ENCODE measurements around the gene ASTL.

ASTL gene

GRCh38 chr2:96159084-96159830, 21.0 kb upstream of the ASTL start:
- no peak for DNase-seq (ENCODE audit: low read depth in 2 of 2)

DNA sequence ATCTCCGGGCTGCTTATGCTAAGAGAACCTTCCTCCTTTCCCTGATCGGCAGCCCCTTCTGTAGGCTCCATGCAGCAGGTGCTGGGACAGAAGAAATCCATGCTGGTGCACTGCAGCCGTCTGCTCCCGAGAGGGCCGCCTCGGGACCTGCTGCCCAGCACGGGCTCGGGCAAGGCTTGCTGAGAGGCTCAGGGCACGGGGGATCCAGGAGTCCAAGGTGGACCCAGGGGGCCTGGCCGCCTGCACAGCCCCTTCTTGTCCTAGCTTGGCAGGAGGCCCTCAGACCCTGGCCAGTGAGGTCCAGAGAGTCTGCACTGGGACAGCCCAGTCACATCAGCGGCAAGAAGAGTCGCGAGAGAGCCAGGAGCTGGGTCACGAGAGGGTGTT, 20.2 kb upstream of the ASTL start:
- no peak for DNase-seq (ENCODE audit: low read depth in 2 of 2)

DNA sequence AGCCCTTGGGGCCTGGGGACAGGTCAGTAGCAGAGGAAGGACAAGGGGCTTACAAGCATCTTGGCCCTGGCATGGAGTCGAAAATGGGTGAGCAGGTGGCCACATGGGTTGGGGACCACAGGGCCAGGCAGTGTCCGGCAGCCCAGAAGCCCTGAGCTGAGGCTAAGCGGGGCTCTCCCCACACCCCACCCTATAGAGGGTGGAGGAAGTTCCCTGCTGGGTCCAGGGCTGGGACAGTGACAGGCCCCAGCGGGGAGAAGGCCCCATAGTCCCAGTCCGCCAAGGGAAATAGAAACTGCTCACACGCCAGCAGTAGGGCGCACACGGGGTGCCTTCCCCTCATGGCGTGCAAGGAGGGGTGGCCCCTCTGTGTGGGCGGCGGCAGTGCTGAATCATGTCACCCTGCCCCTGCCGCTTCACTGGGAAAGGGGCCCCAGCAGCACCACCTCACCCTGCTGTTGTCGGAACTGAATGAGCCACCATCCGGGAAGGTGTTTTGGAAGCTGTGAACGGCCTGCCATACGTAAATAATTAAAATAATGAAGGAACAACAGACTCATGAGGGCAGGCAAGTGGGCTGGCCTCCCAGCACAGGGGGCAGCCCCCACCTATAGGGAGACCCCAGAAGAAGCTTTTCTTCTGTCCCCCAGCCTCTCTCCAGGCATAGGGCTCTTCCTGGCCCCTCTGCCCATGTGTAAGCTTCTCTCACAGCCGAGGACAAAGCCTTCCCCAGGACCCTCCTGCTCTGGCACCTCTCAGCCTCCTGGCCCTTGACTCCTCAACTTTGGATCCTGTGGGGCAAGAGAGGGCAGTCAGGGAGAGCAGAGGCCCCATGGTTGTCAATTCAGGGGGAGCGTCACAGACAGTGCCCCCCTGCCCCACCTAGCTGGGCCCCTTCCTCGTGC, 19.6 kb upstream of the ASTL start:
- DNase-seq (ENCODE audit: low read depth in 2 of 2): peak; percentile 60 to 92

DNA sequence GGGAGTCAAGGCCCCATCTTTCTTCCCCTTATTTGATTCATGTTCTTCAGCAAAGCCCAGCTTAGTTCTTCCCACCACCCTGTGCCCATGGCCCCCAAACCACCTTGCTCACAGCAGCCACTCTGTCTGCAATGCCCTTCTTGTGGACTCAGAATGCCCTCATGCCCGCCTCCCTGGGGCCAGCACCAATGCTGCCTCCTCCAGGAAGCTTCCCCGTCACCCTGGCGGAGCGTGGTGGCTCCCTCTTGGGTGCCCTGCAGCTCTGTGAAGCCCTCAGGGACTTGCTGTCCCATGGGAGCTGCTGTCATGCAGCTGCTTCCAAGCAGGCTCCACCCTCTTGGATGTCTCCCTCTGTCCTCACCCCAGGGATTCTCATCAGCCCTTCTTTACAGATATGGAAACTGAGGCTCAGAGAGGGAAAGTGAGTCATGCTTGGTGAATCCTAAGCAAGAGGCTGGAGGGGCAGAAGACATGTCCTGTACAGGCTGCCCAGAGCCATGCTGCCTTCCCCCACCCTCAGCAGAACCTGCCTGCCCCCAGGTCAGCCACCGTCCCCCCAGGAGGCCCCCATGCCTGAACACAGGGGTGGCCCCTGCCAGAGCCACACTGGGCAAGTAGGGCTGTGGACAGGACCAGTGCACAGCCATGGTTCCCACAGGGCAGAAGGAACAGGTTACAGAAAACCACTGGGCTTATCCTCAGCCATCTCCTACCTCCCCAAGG, 18.8 kb upstream of the ASTL start:
- no peak for DNase-seq (ENCODE audit: low read depth in 2 of 2)

DNA sequence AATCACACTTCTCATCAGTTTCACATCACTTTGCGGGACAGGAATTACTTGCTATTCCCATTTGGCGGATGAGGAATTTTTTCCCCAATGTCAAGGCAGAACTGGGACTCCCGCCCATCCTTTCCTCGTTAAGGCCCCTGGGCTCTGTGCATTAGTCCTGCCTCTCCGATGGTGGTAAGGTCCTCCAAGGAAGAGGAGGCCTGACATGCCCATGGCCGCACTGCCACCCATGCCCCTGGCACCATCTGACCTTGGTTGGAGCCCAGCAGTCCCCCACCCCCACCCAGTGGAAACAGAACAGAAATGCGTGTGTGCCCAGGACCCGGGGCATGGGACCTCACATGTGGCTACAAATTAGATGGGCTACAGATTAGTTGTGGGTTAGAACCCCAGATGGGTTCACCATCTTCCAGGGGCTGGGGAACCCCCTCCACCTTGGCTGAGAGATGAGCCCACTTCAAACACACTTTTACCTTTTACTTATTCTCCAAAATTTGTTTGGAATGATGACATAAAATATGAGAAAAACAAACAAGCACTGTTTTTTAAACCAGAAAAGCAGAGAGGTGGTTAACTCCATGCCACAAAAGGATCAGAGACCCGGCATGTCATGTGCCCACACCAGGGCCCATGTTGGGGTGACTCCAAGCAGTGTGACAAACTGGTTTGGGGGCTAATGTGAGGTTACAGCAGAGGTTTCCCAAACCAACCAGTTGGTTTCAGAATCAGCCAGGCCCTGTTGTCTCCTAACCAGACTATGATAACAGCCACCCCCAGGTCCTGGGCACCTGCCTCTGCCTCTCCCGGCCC, 17.9 kb upstream of the ASTL start:
- no peak for DNase-seq (ENCODE audit: low read depth in 2 of 2)

DNA sequence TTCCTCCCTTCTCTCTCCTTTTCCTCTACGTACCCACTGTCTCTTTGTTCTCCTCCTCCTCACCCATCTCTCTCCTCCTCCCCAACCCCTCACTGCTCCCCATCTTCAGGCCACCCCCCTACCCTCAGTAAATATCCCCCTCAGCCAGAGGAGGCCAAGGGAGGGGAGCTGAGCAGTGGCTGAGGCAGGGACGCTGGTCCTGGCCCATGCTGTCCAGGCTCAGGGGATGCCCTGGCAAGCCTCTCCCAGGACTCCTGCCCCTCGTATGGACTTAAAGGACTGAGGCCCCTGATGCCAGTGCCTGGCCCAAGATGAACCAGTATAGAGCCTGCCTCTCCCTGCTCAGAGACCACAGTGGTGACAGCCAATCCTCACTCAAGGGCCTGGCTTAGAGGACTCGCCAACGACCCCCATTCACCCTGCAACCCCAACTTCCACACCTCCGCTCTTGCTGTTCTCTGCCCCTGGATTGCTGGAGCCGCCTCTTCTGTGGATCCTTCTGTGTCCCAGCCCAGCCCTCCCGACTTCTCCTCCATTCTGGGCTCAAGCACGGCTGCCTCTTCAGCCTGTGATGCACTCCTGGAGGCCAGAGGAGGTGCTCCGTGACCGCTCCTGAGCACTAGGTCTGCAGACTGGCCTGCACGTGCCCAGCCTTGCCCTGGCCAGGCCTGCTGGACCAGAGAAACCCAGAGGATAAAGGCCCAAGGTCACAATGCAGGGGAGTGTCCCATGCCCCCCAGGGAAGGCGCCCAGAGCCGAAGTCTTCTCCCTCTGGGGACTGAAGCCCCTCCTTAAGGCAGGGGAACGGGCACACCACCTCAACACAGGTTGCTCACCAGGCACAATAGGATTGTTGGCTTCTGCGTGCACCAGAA, 16.4 kb upstream of the ASTL start:
- no peak for DNase-seq (ENCODE audit: low read depth in 2 of 2)

DNA sequence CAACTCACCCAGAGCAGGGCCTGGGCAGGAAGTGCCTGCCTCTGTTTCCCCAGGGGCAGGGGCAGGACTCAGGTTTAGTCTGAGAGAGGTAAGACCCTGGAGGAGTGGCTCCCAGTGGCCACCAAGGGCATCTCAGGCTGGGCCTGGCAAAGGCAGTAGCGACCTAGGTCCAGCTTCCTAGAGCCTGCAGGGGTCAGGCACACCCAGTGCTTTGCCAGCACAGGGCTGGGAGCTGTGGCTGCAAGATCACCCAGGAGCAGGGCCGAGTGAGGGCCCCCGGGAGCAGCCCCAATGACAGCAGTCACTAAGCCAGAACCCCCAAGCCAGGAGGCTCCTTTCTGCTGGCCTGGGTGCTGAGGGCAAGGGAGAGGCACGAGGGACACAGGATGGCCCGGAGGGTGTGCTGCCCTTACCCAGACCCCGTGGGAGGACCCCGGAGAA, 15.7 kb upstream of the ASTL start:
- no peak for DNase-seq (ENCODE audit: low read depth in 2 of 2)

GRCh38 chr2:96153291-96153713, 15.0 kb upstream of the ASTL start:
- no peak for DNase-seq (ENCODE audit: low read depth in 2 of 2)

DNA sequence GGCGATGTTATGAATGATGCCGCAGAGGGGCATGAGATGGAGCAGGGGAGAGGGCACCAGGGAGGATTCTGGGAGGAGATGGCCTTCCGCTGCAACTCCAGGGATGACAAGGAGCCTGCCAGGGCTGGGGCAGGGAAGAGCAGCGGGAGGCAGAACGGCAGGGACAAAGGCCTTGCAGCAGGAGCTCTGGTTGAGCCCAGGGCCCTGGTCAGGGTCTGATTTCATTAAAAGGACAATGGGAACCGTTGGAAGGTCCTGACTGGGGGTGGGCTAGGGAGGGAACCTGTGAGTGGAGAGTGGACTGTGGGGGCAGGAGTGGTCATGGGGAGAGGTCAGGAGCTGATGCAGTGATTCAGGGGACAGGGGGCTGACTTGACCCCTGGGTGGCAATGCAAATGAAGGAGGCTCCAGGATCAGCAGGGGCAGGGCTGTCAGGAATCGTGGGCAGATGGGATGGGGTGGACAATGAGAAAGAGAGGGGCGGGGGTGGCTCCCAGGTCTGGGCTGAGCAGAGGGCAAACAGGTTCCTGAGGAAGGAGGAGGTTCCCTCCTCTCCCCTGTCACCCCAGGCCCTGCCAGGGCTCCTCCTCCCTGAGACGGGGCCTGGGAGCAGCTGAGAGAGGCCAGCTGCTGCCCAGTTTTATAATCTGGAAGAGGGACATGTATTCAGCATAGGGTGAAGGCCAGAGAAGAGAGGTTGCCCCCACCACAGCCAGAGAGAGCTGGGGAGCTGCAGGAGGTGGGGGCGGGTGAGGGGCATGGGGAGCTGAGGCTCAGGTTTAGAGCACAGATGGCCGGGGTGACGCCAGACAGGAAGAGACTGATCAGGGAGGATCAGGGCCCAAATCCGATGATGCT, 14.2 kb upstream of the ASTL start:
- no peak for DNase-seq (ENCODE audit: low read depth in 2 of 2)

- DNase-seq (ENCODE audit: low read depth in 2 of 2): no peak
These were observed 13.4 kb upstream of the ASTL start for GRCh38 chr2:96151595-96152303.

GRCh38 chr2:96150791-96151594, 12.7 kb upstream of the ASTL start:
- no peak for DNase-seq (ENCODE audit: low read depth in 2 of 2)

- DNase-seq (ENCODE audit: low read depth in 2 of 2): no peak
These were observed 11.8 kb upstream of the ASTL start for GRCh38 chr2:96150007-96150640.

GRCh38 chr2:96148410-96149217, 10.3 kb upstream of the ASTL start:
- DNase-seq (ENCODE audit: low read depth in 2 of 2): peak; percentile 87 to 90

GRCh38 chr2:96147593-96148201, 9.4 kb upstream of the ASTL start:
- no peak for DNase-seq (ENCODE audit: low read depth in 2 of 2)

DNA sequence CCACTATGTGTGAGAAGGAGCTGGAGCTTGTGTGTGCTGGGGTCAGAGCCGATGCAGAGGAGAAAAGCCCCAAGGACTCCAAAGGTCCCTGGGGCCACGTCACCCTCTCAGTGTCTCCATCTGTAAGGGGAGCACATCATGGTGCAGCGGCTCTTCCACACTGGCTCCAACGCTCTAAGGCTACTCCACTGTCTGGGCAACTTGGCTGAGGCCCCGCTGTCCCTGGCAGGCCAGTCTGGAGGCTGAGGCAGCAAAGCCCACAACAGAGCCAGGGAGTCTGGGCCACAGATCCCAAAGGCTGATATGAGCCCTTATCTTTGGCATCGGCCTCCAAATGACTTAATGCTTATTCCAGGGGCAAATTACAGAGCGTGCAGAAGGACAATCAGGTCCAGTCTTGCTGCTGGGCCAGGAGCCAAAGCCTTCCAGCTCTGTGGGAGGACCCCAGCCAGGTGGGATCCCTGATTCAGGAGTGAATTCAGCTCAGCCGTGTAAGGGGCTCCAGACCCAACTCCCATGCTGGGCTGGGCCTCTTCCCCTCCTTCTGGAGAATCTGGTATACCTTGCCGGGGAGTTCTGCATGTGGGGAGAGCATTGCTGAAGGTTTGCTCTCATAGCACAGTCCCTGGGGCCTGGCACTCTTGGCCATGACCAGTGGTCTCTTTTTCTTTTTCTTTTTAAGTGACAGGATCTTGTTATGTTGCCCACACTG, 8.7 kb upstream of the ASTL start:
- no peak for DNase-seq (ENCODE audit: low read depth in 2 of 2)

Measured in stimulated activated CD4-positive, alpha-beta T cell treated with anti-CD3 and anti-CD28 coated beads, Interleukin-1b, Interleukin-23, amount 100 ng/mL, for 1 hour (primary cell).